Measurements from ENCODE around the gene DAPK1.

The DAPK1 gene

GRCh38 chr9:87497604-87498045, at the start of gene DAPK1:
Gene DAPK1 (plus strand): TSS chr9:87497867. CDS start chr9:87499078, 1,211 bp downstream.
- DNase-seq (ENCODE audit: low read depth in 2 of 2), result no peak

GRCh38 chr9:87451149-87451548, 46.5 kb upstream of the DAPK1 start:
- no peak for DNase-seq (ENCODE audit: low read depth in 2 of 2)

GRCh38 chr9:87455407-87455806, 42.3 kb upstream of the DAPK1 start:
- no peak for DNase-seq (ENCODE audit: low read depth in 2 of 2)

GRCh38 chr9:87461256-87461655, 36.4 kb upstream of the DAPK1 start:
- no peak for DNase-seq (ENCODE audit: low read depth in 2 of 2)

GRCh38 chr9:87464110-87464991, 33.3 kb upstream of the DAPK1 start:
- no peak for DNase-seq (ENCODE audit: low read depth in 2 of 2)

GRCh38 chr9:87464992-87465378, 32.7 kb upstream of the DAPK1 start:
- DNase-seq (ENCODE audit: low read depth in 2 of 2), result no peak

GRCh38 chr9:87465816-87466215, 31.9 kb upstream of the DAPK1 start:
- no peak for DNase-seq (ENCODE audit: low read depth in 2 of 2)

- no peak for DNase-seq (ENCODE audit: low read depth in 2 of 2)
Measured at GRCh38 chr9:87467187-87467586, 30.5 kb upstream of the DAPK1 start.

- DNase-seq (ENCODE audit: low read depth in 2 of 2), result no peak
Measured at GRCh38 chr9:87469793-87470465, 27.7 kb upstream of the DAPK1 start.

GRCh38 chr9:87471746-87472145, 25.9 kb upstream of the DAPK1 start:
- no peak for DNase-seq (ENCODE audit: low read depth in 2 of 2)

- no peak for DNase-seq (ENCODE audit: low read depth in 2 of 2)
Measured at GRCh38 chr9:87475463-87475862, 22.2 kb upstream of the DAPK1 start.

- DNase-seq (ENCODE audit: low read depth in 2 of 2), result no peak
Measured at GRCh38 chr9:87478226-87478992, 19.3 kb upstream of the DAPK1 start.

GRCh38 chr9:87479801-87480201, 17.9 kb upstream of the DAPK1 start:
- DNase-seq (ENCODE audit: low read depth in 2 of 2), result no peak

GRCh38 chr9:87481890-87482855, 15.5 kb upstream of the DAPK1 start:
- DNase-seq (ENCODE audit: low read depth in 2 of 2), result no peak

GRCh38 chr9:87490225-87490624, 7.4 kb upstream of the DAPK1 start:
- no peak for DNase-seq (ENCODE audit: low read depth in 2 of 2)

GRCh38 chr9:87490907-87491306, 6.8 kb upstream of the DAPK1 start:
- no peak for DNase-seq (ENCODE audit: low read depth in 2 of 2)

GRCh38 chr9:87491523-87491922, 6.1 kb upstream of the DAPK1 start:
- no peak for DNase-seq (ENCODE audit: low read depth in 2 of 2)

GRCh38 chr9:87492642-87493041, 5.0 kb upstream of the DAPK1 start:
- DNase-seq (ENCODE audit: low read depth in 2 of 2), result no peak

GRCh38 chr9:87494970-87495471, 2.6 kb upstream of the DAPK1 start:
- DNase-seq (ENCODE audit: low read depth in 2 of 2), result no peak

- DNase-seq (ENCODE audit: low read depth in 2 of 2), result no peak
Measured at GRCh38 chr9:87497080-87497603, 525 bp upstream of the DAPK1 start.
